GM08714 (cell line): ENCODE data around the gene INTS6L.
"Not testable (repeated sequence)": the region's sequence is repeated elsewhere in the genome, so short reads cannot be mapped to it uniquely, and the experiment has no call there.

ENCODE experiments used
- H3K4me3 ChIP-seq: fragments of 200-500 bp; sonication (Bioruptor generic); 2 replicates; pipeline ENCODE4 v1.5.1; 2014; ENCODE audit warnings: mild to moderate bottlenecking, low read length, inconsistent platforms
- ZNF274 ChIP-seq: IDR thresholded peaks from 2 replicates; pipeline ENCODE4 v1.6.1; 2012; ENCODE audit warnings: mild to moderate bottlenecking, low read depth, low read length

INTS6L gene

GRCh38 chrX:135543924-135544323 is 23.5 kb downstream of the INTS6L start:
- H3K4me3 ChIP-seq, result no peak overlapping the region
- TF ChIP-seq ZNF274, result no peak

- H3K4me3 ChIP-seq, result no peak overlapping the region
- TF ChIP-seq ZNF274, result no peak
Measured at GRCh38 chrX:135544338-135544948, 24.0 kb downstream of the INTS6L start.

- no peak overlapping the region for H3K4me3 ChIP-seq
- TF ChIP-seq ZNF274, result no peak
Measured at GRCh38 chrX:135547767-135548166, 27.3 kb downstream of the INTS6L start.

GRCh38 chrX:135549519-135549918 is 29.1 kb downstream of the INTS6L start:
- no peak for TF ChIP-seq ZNF274
- no peak overlapping the region for H3K4me3 ChIP-seq

- TF ChIP-seq ZNF274, result no peak
Measured at GRCh38 chrX:135556055-135556454, 35.6 kb downstream of the INTS6L start.

GRCh38 chrX:135557344-135557743 is 36.9 kb downstream of the INTS6L start:
- no peak overlapping the region for H3K4me3 ChIP-seq
- no peak for TF ChIP-seq ZNF274

More at GRCh38 chrX:135556055-135556454, 35.6 kb downstream of the INTS6L start:
- no peak overlapping the region for H3K4me3 ChIP-seq

GRCh38 chrX:135572436-135572835 is 52.0 kb downstream of the INTS6L start:
- H3K4me3 ChIP-seq, result no peak overlapping the region
- TF ChIP-seq ZNF274, result no peak

GRCh38 chrX:135581496-135581895 is 61.0 kb downstream of the INTS6L start:
- TF ChIP-seq ZNF274, result no peak
- no peak overlapping the region for H3K4me3 ChIP-seq

- TF ChIP-seq ZNF274, result no peak
- H3K4me3 ChIP-seq, result no peak overlapping the region
Measured at GRCh38 chrX:135585153-135585552, 64.7 kb downstream of the INTS6L start.

- no peak overlapping the region for H3K4me3 ChIP-seq
- TF ChIP-seq ZNF274, result no peak
Measured at GRCh38 chrX:135591871-135592270, 71.4 kb downstream of the INTS6L start.

- not testable (repeated sequence) for H3K4me3 ChIP-seq
Measured at GRCh38 chrX:135594049-135594448, 73.6 kb downstream of the INTS6L start.

- not testable (repeated sequence) for H3K4me3 ChIP-seq
Measured at GRCh38 chrX:135594453-135594852, 74.0 kb downstream of the INTS6L start.

- H3K4me3 ChIP-seq, result no peak overlapping the region
- no peak for TF ChIP-seq ZNF274
Measured at GRCh38 chrX:135595543-135595942, 75.1 kb downstream of the INTS6L start.

- TF ChIP-seq ZNF274, result no peak
- no peak overlapping the region for H3K4me3 ChIP-seq
Measured at GRCh38 chrX:135596495-135596894, 76.0 kb downstream of the INTS6L start.

GRCh38 chrX:135605906-135606305 is 85.4 kb downstream of the INTS6L start:
- no peak overlapping the region for H3K4me3 ChIP-seq
- no peak for TF ChIP-seq ZNF274

- not testable (repeated sequence) for H3K4me3 ChIP-seq
Measured at GRCh38 chrX:135624408-135625204, 104.1 kb downstream of the INTS6L start.
